ENCODE results near the gene GON7.

DNA sequence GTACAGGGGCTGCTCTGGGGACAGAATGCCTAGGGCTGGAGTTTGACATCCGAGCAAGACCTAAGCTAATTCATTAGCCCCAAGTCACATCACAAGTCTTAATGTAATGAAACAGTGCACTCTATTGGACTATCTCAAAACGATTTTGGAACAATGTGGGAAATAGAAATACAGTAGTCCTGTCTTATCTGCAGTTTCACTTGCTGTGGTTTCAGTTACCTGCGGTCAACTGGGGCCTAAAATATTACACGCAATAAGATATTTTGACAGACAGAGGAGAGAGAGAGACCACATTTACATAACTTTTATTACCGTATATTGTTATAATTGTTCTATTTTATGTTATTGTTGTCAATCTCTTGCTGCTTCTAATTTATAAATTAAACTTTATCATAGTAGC lies 43.3 kb downstream of the GON7 start:
- TF ChIP-seq, protein P1, sequence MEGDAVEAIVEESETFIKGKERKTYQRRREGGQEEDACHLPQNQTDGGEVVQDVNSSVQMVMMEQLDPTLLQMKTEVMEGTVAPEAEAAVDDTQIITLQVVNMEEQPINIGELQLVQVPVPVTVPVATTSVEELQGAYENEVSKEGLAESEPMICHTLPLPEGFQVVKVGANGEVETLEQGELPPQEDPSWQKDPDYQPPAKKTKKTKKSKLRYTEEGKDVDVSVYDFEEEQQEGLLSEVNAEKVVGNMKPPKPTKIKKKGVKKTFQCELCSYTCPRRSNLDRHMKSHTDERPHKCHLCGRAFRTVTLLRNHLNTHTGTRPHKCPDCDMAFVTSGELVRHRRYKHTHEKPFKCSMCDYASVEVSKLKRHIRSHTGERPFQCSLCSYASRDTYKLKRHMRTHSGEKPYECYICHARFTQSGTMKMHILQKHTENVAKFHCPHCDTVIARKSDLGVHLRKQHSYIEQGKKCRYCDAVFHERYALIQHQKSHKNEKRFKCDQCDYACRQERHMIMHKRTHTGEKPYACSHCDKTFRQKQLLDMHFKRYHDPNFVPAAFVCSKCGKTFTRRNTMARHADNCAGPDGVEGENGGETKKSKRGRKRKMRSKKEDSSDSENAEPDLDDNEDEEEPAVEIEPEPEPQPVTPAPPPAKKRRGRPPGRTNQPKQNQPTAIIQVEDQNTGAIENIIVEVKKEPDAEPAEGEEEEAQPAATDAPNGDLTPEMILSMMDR (IDR thresholded peaks at IDR 0.05) = no peak
- TF ChIP-seq POLR2A (IDR thresholded peaks at IDR 0.05) = no peak

Measured in thyroid gland (tissue), 4 donors.